GM10266 (cell line): ENCODE results near the gene MBNL2.
A peak's percentile ranks its signal among the peaks of the same experiment; 100 is the strongest.

Experiments used
- DNase-seq: peaks from one replicate; pipeline ENCODE4 v3.0.0; 2012; ENCODE audit errors: extremely low spot score
- TF ChIP-seq, protein P1 (sequence below): IDR thresholded peaks from 2 replicates; pipeline ENCODE4 v1.5.1; 2012; ENCODE audit warnings: mild to moderate bottlenecking, low read depth; ENCODE audit not compliant: control insufficient read depth, insufficient read depth; ENCODE audit errors: missing control alignments

The MBNL2 gene

DNA sequence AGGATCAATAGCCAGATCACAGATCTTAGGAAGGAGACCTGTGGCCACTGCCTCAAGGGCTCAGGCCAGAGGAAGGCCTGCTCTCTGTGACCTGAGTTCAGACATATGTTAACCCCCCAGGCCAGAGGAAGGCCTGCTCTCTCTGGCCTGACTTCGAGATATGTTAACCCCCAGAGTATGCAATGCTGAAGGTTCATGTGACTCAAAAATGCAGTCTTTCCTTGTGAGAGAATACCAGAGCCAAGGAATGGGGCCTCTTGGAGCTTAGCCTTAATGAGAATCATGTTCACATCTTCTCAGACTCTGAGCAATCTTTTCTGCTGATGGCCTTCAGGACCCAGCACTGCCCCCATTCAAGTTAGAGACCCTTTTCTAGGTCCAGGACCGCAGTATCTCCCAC is 36.7 kb downstream of the MBNL2 start:
- no peak for DNase-seq
- TF ChIP-seq, protein P1, sequence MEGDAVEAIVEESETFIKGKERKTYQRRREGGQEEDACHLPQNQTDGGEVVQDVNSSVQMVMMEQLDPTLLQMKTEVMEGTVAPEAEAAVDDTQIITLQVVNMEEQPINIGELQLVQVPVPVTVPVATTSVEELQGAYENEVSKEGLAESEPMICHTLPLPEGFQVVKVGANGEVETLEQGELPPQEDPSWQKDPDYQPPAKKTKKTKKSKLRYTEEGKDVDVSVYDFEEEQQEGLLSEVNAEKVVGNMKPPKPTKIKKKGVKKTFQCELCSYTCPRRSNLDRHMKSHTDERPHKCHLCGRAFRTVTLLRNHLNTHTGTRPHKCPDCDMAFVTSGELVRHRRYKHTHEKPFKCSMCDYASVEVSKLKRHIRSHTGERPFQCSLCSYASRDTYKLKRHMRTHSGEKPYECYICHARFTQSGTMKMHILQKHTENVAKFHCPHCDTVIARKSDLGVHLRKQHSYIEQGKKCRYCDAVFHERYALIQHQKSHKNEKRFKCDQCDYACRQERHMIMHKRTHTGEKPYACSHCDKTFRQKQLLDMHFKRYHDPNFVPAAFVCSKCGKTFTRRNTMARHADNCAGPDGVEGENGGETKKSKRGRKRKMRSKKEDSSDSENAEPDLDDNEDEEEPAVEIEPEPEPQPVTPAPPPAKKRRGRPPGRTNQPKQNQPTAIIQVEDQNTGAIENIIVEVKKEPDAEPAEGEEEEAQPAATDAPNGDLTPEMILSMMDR: no peak

DNA sequence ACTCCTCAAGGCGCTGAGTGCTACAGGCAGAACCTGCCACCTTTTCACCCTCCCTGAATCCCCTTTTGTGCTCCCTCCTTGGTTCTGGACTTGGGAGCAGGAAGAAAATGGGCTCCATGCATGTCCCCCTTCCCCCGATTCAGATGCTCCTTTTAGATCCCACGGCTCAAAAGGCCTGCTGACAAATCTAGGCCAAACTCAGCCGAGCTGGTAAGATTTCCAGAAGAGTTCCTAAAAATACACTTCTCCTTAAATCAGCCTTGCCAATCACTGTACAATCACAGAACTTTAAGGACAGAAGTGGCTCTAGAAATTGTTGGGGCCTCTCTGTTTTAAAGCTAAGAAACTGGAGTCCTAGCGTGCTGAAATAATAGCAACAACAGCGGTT is 37.3 kb downstream of the MBNL2 start:
- TF ChIP-seq, protein P1: no peak
- DNase-seq: no peak

DNA sequence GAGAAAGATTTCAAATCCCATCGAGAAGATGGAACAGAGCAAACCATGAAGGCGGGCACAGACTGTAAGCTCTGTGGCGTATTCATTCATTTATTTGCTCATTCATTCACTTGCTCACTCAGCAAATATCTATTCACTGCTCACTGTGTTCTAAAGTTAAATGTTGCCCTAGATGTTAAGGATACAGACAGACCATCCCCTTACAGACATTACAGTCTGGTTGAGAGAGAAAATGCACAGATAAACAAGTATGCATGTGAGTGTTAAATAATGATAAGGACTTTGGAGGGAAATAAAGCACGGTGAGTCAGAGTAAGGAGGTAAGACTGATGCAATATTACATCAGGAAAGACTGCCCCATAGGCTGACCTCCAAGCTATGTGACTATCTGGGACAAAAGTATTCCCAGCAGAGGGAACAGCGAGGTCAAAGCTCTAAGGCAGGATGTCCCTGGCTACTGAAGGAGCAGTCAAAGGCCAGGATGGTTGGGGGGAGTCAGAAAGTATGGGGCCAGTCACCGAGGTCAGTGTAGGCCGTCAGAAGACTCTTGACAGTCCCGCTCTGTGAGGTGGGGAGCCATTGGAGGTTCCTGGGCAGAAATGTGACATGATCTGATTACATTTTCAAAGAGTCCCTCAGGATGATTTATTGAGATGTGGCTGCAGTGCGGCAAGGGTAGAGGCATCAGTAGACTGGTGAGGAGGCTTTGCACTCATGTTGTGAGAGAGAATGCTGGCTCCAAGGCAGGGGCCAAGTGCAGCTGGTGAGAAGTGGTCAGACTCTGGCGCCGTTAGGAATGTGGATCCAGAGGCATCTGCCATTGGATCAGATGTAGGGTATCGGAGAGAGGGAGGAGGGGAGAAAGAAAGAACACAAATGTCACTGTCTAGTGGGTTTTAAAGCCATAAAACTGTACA is 37.9 kb downstream of the MBNL2 start:
- no peak for DNase-seq
- TF ChIP-seq, protein P1: no peak

DNA sequence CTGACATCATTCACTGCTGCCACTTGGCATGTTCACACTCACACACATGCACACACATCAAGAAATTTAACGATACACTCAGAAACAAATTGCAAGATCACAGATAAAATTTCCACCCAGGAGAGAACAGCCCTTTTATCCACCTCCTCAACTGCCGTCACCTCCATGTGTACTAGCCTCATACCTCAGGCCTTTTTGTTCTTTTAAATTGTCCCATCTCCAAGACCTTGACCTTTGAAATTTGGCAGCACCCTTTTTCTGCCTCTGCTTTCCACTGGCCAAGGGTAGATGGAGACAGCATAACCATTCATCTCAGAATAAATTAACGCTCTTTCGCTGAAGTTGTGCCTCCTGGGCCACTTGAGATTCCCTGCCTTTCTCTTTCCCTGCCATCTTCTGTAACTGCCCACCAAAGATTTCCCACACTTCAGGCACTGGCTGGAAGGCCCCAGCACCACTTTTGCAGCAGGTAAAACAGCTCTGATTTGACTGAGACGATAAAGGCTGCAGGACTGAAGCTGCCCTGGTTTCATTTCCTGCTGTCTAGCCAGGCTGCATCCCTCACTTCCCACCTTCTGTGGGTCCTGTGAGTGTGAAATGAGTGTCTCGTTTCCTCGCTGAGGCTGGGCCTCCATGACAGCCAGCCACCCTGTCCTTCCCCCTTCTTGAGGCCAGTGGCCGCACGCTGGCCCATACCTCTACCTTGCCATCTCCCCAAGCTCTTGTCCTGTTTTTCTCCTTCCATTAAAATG is 39.3 kb downstream of the MBNL2 start:
- DNase-seq: peak; percentile 20
- TF ChIP-seq, protein P1: no peak

DNA sequence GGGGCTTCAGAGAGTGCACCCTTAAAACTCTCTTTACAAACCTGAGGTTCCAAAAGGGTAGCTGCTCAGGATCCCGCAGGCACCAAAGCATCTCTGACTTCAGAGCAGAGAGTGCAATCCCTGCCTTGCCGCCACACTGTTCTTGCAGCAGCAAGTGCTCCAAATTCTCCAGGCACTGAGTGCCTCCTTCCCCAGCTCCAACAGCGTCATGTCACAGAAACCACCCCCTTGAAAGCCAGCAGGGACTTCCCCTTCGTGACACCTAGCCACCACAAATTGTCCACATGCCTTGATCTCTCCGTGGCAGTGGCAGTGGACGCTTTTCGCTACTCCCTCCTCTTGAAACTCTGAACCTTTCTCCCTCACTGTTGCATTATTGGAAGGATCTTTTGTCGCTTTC is 39.9 kb downstream of the MBNL2 start:
- DNase-seq: no peak
- TF ChIP-seq, protein P1: no peak

DNA sequence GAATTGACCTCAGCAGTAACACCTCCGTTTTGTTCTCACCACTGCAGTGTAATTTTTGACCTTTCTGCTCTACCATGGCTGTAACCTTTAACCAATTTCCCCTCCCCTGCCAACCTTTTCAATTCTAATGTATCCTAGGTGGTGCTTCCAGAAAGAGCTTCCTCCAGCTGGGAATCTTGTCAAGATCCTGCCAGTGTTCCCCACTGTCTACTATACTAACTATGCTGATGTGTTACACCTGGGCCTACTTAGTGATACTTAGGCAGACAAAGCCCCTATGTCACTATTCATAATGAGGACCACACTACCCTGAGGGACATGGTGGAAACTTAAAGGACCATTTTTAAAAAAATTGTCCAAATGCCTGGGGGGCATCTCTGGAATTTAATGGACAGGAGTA is 41.0 kb downstream of the MBNL2 start:
- no peak for DNase-seq

More for the DNA sequence above, 41.0 kb downstream of the MBNL2 start:
- TF ChIP-seq, protein P1: no peak
